22Rv1 (cell line): Measurements from ENCODE around the gene AMZ1.
"Not testable (repeated sequence)": the region's sequence is repeated elsewhere in the genome, so short reads cannot be mapped to it uniquely, and the experiment has no call there.

ENCODE experiments used
- H3K27ac ChIP-seq: fragments of 450-650 bp; 2 replicates; pipeline ENCODE4 v1.5.1; 2017
- CTCF ChIP-seq: fragments of 450-650 bp; IDR thresholded peaks from 2 replicates; pipeline ENCODE4 v1.5.1; 2017; ENCODE audit warnings: mild to moderate bottlenecking
- ZFX ChIP-seq: fragments of 450-650 bp; IDR thresholded peaks from 2 replicates; pipeline ENCODE4 v1.6.1; 2017; ENCODE audit warnings: antibody characterized with exemption, borderline replicate concordance

AMZ1 gene

GRCh38 chr7:2734751-2735571 lies 47.0 kb downstream of the AMZ1 start:
- no peak overlapping the region for H3K27ac ChIP-seq

GRCh38 chr7:2735744-2736143 lies 47.7 kb downstream of the AMZ1 start:
- TF ChIP-seq CTCF: no peak
- TF ChIP-seq ZFX: no peak
- H3K27ac ChIP-seq: no peak overlapping the region

More at GRCh38 chr7:2734751-2735571, 47.0 kb downstream of the AMZ1 start:
- TF ChIP-seq ZFX (no peak), CTCF (no peak)

DNA sequence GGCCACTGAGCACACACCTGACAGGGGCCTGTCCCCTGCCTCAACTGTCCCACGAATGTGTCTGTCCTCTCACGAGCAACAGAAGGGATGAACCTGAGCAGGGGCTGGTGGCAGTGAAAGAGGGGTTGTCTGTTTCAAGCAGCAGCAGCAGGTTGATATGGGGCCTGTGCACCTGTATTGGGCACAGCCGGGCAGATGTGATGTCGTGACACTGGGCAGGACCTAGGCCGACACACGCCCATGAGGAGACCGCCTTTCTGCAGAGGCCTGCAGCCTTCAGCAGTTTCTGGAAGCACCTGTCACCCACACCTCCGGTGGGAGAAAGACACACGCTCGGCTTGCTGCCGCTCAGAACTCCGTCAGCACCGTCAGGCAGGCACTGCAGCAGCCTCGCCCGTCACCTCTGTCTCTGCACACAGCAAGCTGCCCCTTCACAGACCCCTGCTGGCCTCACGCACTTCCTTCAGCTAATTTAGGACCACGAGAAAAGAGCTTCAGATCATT lies 48.5 kb downstream of the AMZ1 start:
- H3K27ac ChIP-seq: no peak overlapping the region
- TF ChIP-seq CTCF (no peak), ZFX (no peak)

- not testable (repeated sequence) for H3K27ac ChIP-seq
Measured at GRCh38 chr7:2737005-2737743, 49.2 kb downstream of the AMZ1 start.

GRCh38 chr7:2737771-2738540 lies 50.0 kb downstream of the AMZ1 start:
- no peak overlapping the region for H3K27ac ChIP-seq
- TF ChIP-seq CTCF (no peak), ZFX (no peak)

- TF ChIP-seq ZFX (no peak), CTCF (no peak)
- no peak overlapping the region for H3K27ac ChIP-seq
Measured at GRCh38 chr7:2738766-2739549, 51.0 kb downstream of the AMZ1 start.

DNA sequence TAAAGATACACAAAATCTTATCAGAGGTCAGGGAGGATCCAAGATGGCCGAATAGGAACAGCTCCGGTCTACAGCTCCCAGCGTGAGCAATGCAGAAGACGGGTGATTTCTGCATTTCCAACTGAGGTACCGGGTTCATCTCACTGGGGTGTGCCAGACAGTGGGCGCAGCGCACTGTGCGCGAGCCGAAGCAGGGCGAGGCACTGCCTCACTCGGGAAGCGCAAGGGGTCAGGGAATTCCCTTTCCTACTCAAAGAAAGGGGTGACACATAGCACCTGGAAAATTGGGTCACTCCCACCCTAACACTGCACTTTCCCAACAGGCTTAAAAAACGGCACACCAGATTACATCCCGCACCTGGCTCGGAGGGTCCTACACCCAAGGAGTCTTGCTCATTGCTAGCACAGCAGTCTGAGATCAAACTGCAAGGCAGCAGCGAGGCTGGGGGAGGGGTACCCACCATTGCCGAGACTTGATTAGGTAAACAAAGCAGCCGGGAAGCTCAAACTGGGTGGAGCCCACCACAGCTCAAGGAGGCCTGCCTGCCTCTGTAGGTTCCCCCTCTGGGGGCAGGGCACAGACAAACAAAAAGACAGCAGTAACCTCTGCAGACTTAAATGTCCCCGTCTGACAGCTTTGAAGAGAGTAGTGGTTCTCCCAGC lies 55.7 kb downstream of the AMZ1 start:
- not testable (repeated sequence) for H3K27ac ChIP-seq

GRCh38 chr7:2748684-2749083 lies 60.7 kb downstream of the AMZ1 start:
- H3K27ac ChIP-seq: not testable (repeated sequence)
